ENCODE results near the gene OBSL1. TPM values are rescaled to one million over a fixed set of nuclear protein-coding genes. Genes with fewer than 3 reads are reported as not detected.

OBSL1 gene
- total and polyA plus RNA-seq, 2 donors (not counting 3 experiments of a cell fraction or from before 2014, with no cell fraction given) = 16.7 to 20.7 TPM

- Histone ChIP-seq H3K27ac (ENCODE audit: insufficient read depth, low read depth, low read length) (no peak overlapping the region), H3K4me1 (ENCODE audit: control insufficient read depth, extremely low read depth, insufficient read depth, low read length) (peaks cover 7% of the 10 kb centered on the region), H3K4me3 (replicated peaks in 1 of 3; ENCODE audit: insufficient read depth in 1 of 3, low read depth in 1 of 3, low read length in 3 of 3) (no peak overlapping the region), H3K4me2 (ENCODE audit: insufficient read depth, low read length) (no peak overlapping the region), H3K27me3 (ENCODE audit: control insufficient read depth in 2 of 2, insufficient read depth in 2 of 2, low read length in 2 of 2) (peaks cover 0 to 3% of the 10 kb centered on the region in 2 experiments), H4K20me1 (replicated peaks; ENCODE audit: control insufficient read depth, extremely low read depth, insufficient read depth, low read length) (no peaks in the 10 kb centered on the region), H3K9ac (replicated peaks; ENCODE audit: extremely low read depth, insufficient read depth, low read length) (no peak overlapping the region), H3K9me3 (replicated peaks; ENCODE audit: control insufficient read depth, insufficient read depth, low read length) (no peaks in the 10 kb centered on the region), H2AFZ (ENCODE audit: low read depth, low read length) (no peak overlapping the region), H3K79me2 (ENCODE audit: control insufficient read depth, insufficient read depth, low read length) (no peaks in the 10 kb centered on the region), H3K9me1 (replicated peaks; ENCODE audit: control insufficient read depth, extremely low read depth, insufficient read depth, low read length) (no peaks in the 10 kb centered on the region), H3K36me3 (ENCODE audit: control insufficient read depth in 2 of 2, extremely low read depth in 1 of 2, insufficient read depth in 2 of 2, low read length in 2 of 2) (no peaks in the 10 kb centered on the region)
- dilution Hi-C loops (cut with MboI; ENCODE audit: extremely low pct_ligation_motif_present, low sequenced_read_pairs) (no loop called here), intact Hi-C loops (cut with micrococcal nuclease) (no loop called here)
- POLR2A ChIA-PET = no interaction called here
- no peak for FAIRE-seq
- TF ChIP-seq JUN (IDR thresholded peaks at IDR 0.05; ENCODE audit: borderline replicate concordance, insufficient read depth, insufficient read length, low read depth) (no peak), MYC (IDR thresholded peaks at IDR 0.05; ENCODE audit: low read depth, low read length) (no peak), GATA2 (IDR thresholded peaks at IDR 0.05; ENCODE audit: insufficient read depth, insufficient read length, low read depth, low read length) (no peak), EZH2 (IDR thresholded peaks at IDR 0.05; ENCODE audit: borderline replicate concordance, low read depth, low read length, severe bottlenecking) (no peak), POLR2AphosphoS5 (IDR thresholded peaks at IDR 0.05; ENCODE audit: insufficient read depth, low read depth, low read length) (no peak), CTCF (IDR thresholded peaks at IDR 0.05; ENCODE audit: extremely low read depth in 1 of 2, insufficient read depth in 1 of 2, low read depth in 1 of 2, low read length in 2 of 2) (no peak), MAX (IDR thresholded peaks at IDR 0.05; ENCODE audit: insufficient read depth, insufficient read length) (no peak), FOS (IDR thresholded peaks at IDR 0.05; ENCODE audit: borderline replicate concordance, insufficient read depth, low read length) (no peak), POLR2A (IDR thresholded peaks at IDR 0.05; ENCODE audit: low read depth, low read length) (no peak)
- no TSS peak for BruUV-seq (replicated peaks)
- no peak for DNase-seq (ENCODE audit: low read depth, low spot score)
- CTCF ChIA-PET = no interaction called here
Observed at GRCh38 chr2:219593154-219593553, 21.8 kb upstream of the OBSL1 start.

Measured in endothelial cell of umbilical vein (primary cell).